ENCODE results near the gene HFM1. TPM values are rescaled to one million over a fixed set of nuclear protein-coding genes. Genes with fewer than 3 reads are reported as not detected.

The HFM1 gene
- total RNA-seq, 1 donor from 2014 or later, result 0.35 TPM

DNA sequence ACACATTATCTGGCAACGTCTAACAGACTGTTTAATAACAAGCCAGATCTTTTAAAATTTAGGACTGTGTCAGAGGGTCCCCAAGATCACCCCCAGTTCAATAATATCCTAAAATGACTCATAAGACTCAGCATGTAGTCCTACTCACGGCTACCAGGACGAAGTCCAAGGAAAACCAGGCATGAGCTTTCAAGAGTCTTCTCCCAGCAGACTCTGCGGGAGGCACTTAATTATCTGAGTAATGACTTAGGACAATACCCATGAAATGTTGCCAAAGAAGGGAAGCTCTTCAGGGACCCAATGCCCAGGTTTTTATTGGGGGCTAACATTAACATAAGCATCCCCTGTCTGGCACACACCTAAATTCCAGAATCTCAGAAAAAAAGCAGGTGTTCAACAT lies 7.0 kb downstream of the HFM1 start:
- Mint-ChIP-seq H3K4me3 (ENCODE audit: unreplicated experiment) (no peak overlapping the region), H3K36me3 (ENCODE audit: unreplicated experiment) (no peaks in the 10 kb centered on the region), H3K27me3 (ENCODE audit: unreplicated experiment) (peaks cover 11% of the 10 kb centered on the region), H3K9me3 (ENCODE audit: unreplicated experiment) (no peaks in the 10 kb centered on the region), H3K4me1 (ENCODE audit: unreplicated experiment) (no peaks in the 10 kb centered on the region), H3K27ac (ENCODE audit: unreplicated experiment) (no peak overlapping the region)
- no peak for TF ChIP-seq CTCF (IDR thresholded peaks at IDR 0.05)
- no peak for DNase-seq (ENCODE audit: extremely low spot score, unreplicated experiment)

- Mint-ChIP-seq H3K9me3 (ENCODE audit: unreplicated experiment) (no peaks in the 10 kb centered on the region), H3K27ac (ENCODE audit: unreplicated experiment) (no peak overlapping the region)
These were observed 11.6 kb downstream of the HFM1 start for GRCh38 chr1:91393042-91393441.

GRCh38 chr1:91386109-91386508 lies 18.5 kb downstream of the HFM1 start:
- Mint-ChIP-seq H3K4me1 (ENCODE audit: unreplicated experiment) (peaks cover 4% of the 10 kb centered on the region), H3K36me3 (ENCODE audit: unreplicated experiment) (no peaks in the 10 kb centered on the region), H3K4me3 (ENCODE audit: unreplicated experiment) (no peak overlapping the region), H3K9me3 (ENCODE audit: unreplicated experiment) (no peaks in the 10 kb centered on the region), H3K27ac (ENCODE audit: unreplicated experiment) (no peak overlapping the region), H3K27me3 (ENCODE audit: unreplicated experiment) (peaks cover 3% of the 10 kb centered on the region)
- no peak for TF ChIP-seq CTCF (IDR thresholded peaks at IDR 0.05)
- no peak for DNase-seq (ENCODE audit: extremely low spot score, unreplicated experiment)

More at GRCh38 chr1:91393042-91393441, 11.6 kb downstream of the HFM1 start:
- Mint-ChIP-seq H3K4me1 (ENCODE audit: unreplicated experiment) (no peaks in the 10 kb centered on the region), H3K4me3 (ENCODE audit: unreplicated experiment) (no peak overlapping the region), H3K27me3 (ENCODE audit: unreplicated experiment) (no peaks in the 10 kb centered on the region), H3K36me3 (ENCODE audit: unreplicated experiment) (no peaks in the 10 kb centered on the region)
- TF ChIP-seq CTCF (IDR thresholded peaks at IDR 0.05), result no peak
- no peak for DNase-seq (ENCODE audit: extremely low spot score, unreplicated experiment)

DNA sequence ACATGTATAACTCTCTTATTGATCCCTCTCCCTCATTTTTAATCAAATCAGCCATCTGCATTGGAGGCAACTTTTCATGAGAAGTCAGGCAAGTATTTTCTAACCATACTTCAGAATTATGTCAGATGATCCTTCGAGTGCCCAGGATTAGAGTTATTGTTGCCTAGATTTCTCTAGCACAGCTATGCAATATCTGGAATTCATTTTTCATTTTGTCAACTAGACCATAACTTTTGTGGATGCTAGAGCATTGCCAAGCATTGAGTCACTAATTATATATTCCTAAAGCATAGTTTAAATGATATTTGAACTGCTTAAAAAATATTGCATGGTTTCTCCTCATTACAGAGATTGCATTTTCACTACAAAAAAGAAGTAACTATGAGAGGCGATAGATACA lies 21.2 kb downstream of the HFM1 start:
- DNase-seq (ENCODE audit: extremely low spot score, unreplicated experiment), result no peak
- Mint-ChIP-seq H3K4me1 (ENCODE audit: unreplicated experiment) (peaks cover 4% of the 10 kb centered on the region), H3K9me3 (ENCODE audit: unreplicated experiment) (no peaks in the 10 kb centered on the region), H3K36me3 (ENCODE audit: unreplicated experiment) (no peaks in the 10 kb centered on the region), H3K4me3 (ENCODE audit: unreplicated experiment) (no peak overlapping the region), H3K27me3 (ENCODE audit: unreplicated experiment) (peaks cover 3% of the 10 kb centered on the region), H3K27ac (ENCODE audit: unreplicated experiment) (no peak overlapping the region)
- no peak for TF ChIP-seq CTCF (IDR thresholded peaks at IDR 0.05)

DNA sequence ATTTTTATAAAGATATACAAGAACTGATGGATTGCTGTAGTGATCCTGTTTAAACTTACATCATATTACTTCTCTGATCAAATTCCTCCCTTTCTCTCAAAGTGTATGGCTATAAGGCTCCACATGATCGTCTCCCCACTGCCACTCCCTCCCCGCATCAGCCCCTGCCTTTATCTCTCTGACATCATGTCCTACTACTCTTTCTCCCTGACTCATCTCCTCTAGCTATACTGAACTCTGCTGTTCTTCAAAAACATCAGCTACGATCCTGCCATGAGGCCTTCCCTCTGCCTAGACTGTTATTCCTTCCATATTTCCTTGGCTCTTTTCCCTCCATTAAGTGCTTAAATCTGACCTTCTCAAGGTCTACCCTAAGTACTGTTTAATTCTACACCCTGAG lies 22.8 kb downstream of the HFM1 start:
- Mint-ChIP-seq H3K36me3 (ENCODE audit: unreplicated experiment) (no peaks in the 10 kb centered on the region), H3K27ac (ENCODE audit: unreplicated experiment) (no peak overlapping the region), H3K9me3 (ENCODE audit: unreplicated experiment) (no peaks in the 10 kb centered on the region), H3K4me1 (ENCODE audit: unreplicated experiment) (peaks cover 4% of the 10 kb centered on the region), H3K27me3 (ENCODE audit: unreplicated experiment) (peaks cover 3% of the 10 kb centered on the region), H3K4me3 (ENCODE audit: unreplicated experiment) (no peak overlapping the region)
- DNase-seq (ENCODE audit: extremely low spot score, unreplicated experiment), result no peak
- no peak for TF ChIP-seq CTCF (IDR thresholded peaks at IDR 0.05)

Data from osteocyte (in vitro differentiated cells).